HG03280 (cell line): ENCODE measurements around the gene COPE.
A peak's percentile ranks its signal among the peaks of the same experiment; 100 is the strongest.
"Not testable (repeated sequence)": the region's sequence is repeated elsewhere in the genome, so short reads cannot be mapped to it uniquely, and the experiment has no call there.

ENCODE experiments used
- ATAC-seq: cut with Tn5 transposase; IDR thresholded peaks from one replicate; pipeline ENCODE4 v1.9.1; 2021; ENCODE audit warnings: mild to moderate bottlenecking, moderate library complexity; ENCODE audit not compliant: unreplicated experiment

The COPE gene

GRCh38 chr19:18919086-18919899 is at the start of gene COPE, which contains the start of gene DDX49:
TSS of gene COPE (minus strand) at chr19:18919387. CDS start at chr19:18919348, 39 bp downstream.
TSS of gene DDX49 (plus strand) at chr19:18919715. CDS start at chr19:18919742, 27 bp downstream.
- ATAC-seq = peak; percentile 94

GRCh38 chr19:18967358-18968146 is 48.4 kb upstream of the COPE start:
- ATAC-seq = no peak

- no peak for ATAC-seq
Observed at GRCh38 chr19:18966307-18966706, 47.1 kb upstream of the COPE start.

GRCh38 chr19:18964121-18964520 is 44.9 kb upstream of the COPE start:
- ATAC-seq = no peak

- ATAC-seq = no peak
Observed at GRCh38 chr19:18961767-18962620, 42.8 kb upstream of the COPE start.

- no peak for ATAC-seq
Observed at GRCh38 chr19:18960370-18960769, 41.2 kb upstream of the COPE start.

- ATAC-seq = no peak
Observed at GRCh38 chr19:18955042-18955441, 35.9 kb upstream of the COPE start.

GRCh38 chr19:18954094-18954493 is 34.9 kb upstream of the COPE start:
- ATAC-seq = no peak

- not testable (repeated sequence) for ATAC-seq
Observed at GRCh38 chr19:18952364-18953003, 33.3 kb upstream of the COPE start.

GRCh38 chr19:18951721-18952281 is 32.6 kb upstream of the COPE start:
- no peak for ATAC-seq

GRCh38 chr19:18949858-18950257 is 30.7 kb upstream of the COPE start:
- no peak for ATAC-seq

GRCh38 chr19:18948976-18949356 is 29.8 kb upstream of the COPE start:
- ATAC-seq = no peak

GRCh38 chr19:18948075-18948975 is 29.1 kb upstream of the COPE start:
- no peak for ATAC-seq

- ATAC-seq = no peak
Observed at GRCh38 chr19:18946918-18947317, 27.7 kb upstream of the COPE start.

GRCh38 chr19:18946335-18946734 is 27.1 kb upstream of the COPE start:
- no peak for ATAC-seq

GRCh38 chr19:18945297-18945696 is 26.1 kb upstream of the COPE start:
- no peak for ATAC-seq

GRCh38 chr19:18943465-18943864 is 24.3 kb upstream of the COPE start:
- no peak for ATAC-seq

GRCh38 chr19:18942692-18943091 is 23.5 kb upstream of the COPE start:
- ATAC-seq = no peak

GRCh38 chr19:18941628-18942354 is 22.6 kb upstream of the COPE start:
- ATAC-seq = no peak
